Lung (tissue), 12 donors: ENCODE data around the gene PRKCQ. TPM values are rescaled to one million over a fixed set of nuclear protein-coding genes. Genes with fewer than 3 reads are reported as not detected.
A peak's percentile ranks its signal among the peaks of the same experiment; 100 is the strongest.

Source experiments
- ATAC-seq: fragments of 200-7000 bp; cut with Tn5 transposase; one replicate; pipeline ENCODE4 v1.9.1; 2020; ENCODE audit warnings: moderate number of reproducible peaks; ENCODE audit not compliant: insufficient read depth, low FRiP score
- DNase-seq, 3 donors: peaks; one replicate each; pipeline ENCODE4 v3.0.0-alpha.2; 2013 to 2017
- H3K27ac ChIP-seq, 2 donors: one replicate each; pipeline ENCODE4 v1.5.1; 2013; ENCODE audit warnings: mild to moderate bottlenecking in 2 of 2, moderate library complexity in 2 of 2, control low read depth in 1 of 2, inconsistent platforms in 1 of 2, low read depth in 1 of 2, low read length in 1 of 2
- H3K27me3 ChIP-seq, 3 donors: one replicate each; pipeline ENCODE4 v1.5.1; 2013; ENCODE audit warnings: low read length in 2 of 3; ENCODE audit not compliant: control insufficient read depth in 3 of 3, insufficient read depth in 3 of 3
- H3K36me3 ChIP-seq, 4 donors: one replicate each; pipeline ENCODE4 v1.5.1; 2013; ENCODE audit warnings: low read length in 4 of 4, mild to moderate bottlenecking in 1 of 4, moderate library complexity in 1 of 4; ENCODE audit not compliant: control insufficient read depth in 4 of 4, insufficient read depth in 4 of 4
- H3K4me1 ChIP-seq, 5 donors: one replicate each; pipeline ENCODE4 v1.5.1; 2013; ENCODE audit warnings: low read length in 5 of 5, mild to moderate bottlenecking in 2 of 5, moderate library complexity in 1 of 5; ENCODE audit not compliant: control insufficient read depth in 5 of 5, insufficient read depth in 5 of 5
- H3K4me3 ChIP-seq: one replicate; pipeline ENCODE4 v1.5.1; 2013; ENCODE audit warnings: mild to moderate bottlenecking, control low read depth, moderate library complexity
- H3K9ac ChIP-seq, 2 donors: one replicate each; pipeline ENCODE4 v1.5.1; 2013; ENCODE audit warnings: low read length in 2 of 2, control low read depth in 1 of 2; ENCODE audit not compliant: insufficient read depth in 1 of 2
- H3K9me3 ChIP-seq, 4 donors: one replicate each; pipeline ENCODE4 v1.5.1; 2013; ENCODE audit warnings: low read length in 3 of 4, mild to moderate bottlenecking in 1 of 4, moderate library complexity in 1 of 4; ENCODE audit not compliant: control insufficient read depth in 4 of 4, insufficient read depth in 3 of 4
- WGBS, 2 donors: extraction: QIAGEN DNeasy Blood & Tissue Kit; methylation state at CpG; one replicate each; pipeline ENCODE4 v1.1.7; 2013; 5-methylcytosine and 5-hydroxymethylcytosine counted together
- polyA plus RNA-seq, 2 donors: library from polyadenylated mRNA; stranded (reverse); fragments of 200-250 nt; gene quantifications; one replicate each; pipeline ENCODE4 v1.2.1, GENCODE V29; 2013
- total RNA-seq, 2 donors: library from RNA; depleted of rRNA in 1 of 2; stranded (reverse); fragments of >200 nt in 1 of 2; gene quantifications; one replicate each; pipeline ENCODE4 v1.2.1, GENCODE V29; 2014 to 2021
- TF ChIP-seq, protein P1 (sequence below): IDR thresholded peaks from 2 replicates; pipeline ENCODE4 v1.5.1; 2012; ENCODE audit warnings: mild to moderate bottlenecking; ENCODE audit errors: control extremely low read depth, extremely low read depth
- donor health status: control.
- donor health status: control.
- donor health status: Bipolar disorder and iron deficiency.
- donor health status: healthy.
- donor health status: DM: yes; HTN: yes; CAD: no.

Gene PRKCQ
- total and polyA plus RNA-seq, 4 donors: 2.8 to 9.1 (median 7.2) TPM

DNA sequence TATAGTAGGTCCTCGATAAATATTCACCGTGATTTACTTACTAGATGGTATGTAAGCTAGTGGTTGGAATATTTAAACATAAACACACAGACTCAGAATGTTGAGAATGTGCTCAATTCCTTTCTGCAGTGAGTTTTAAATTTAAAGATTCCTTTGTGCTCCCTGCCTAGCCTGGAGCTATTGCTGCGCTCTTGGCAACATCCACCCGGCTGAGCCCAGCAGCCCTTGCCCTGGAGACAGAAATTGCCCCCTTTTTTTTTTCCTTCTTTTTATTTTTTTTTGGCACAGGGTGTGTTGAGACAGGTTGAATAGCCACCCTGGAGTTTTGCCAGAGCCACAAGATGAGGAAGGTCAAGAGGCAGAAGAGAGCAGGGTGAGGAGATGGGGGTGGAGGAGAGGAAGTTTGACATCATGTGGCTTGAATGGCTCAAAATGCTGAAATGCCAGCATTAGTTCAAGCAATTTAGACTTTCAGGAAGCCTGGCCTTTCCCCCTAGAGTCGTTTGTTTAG lies 180.8 kb downstream of the PRKCQ start:
- H3K27me3 ChIP-seq: no peaks in the 10 kb centered on the region
- no peaks in the 10 kb centered on the region for H3K36me3 ChIP-seq
- WGBS, 2 donors: 34 to 47% methylated on average over 5 of the region's 5 CpGs
- H3K4me1 ChIP-seq: peaks cover 0 to 8% (median 3%) of the 10 kb centered on the region in 5 donors
- no peaks in the 10 kb centered on the region for H3K9me3 ChIP-seq
- DNase-seq (peak in 2 of 3 donors; percentile 36 to 46), ATAC-seq (no peak)
- no peak overlapping the region for H3K9ac ChIP-seq
- peak overlapping the region in 1 of 2 donors; percentile 46 for H3K27ac ChIP-seq
- no peak overlapping the region for H3K4me3 ChIP-seq
- TF ChIP-seq, protein P1, sequence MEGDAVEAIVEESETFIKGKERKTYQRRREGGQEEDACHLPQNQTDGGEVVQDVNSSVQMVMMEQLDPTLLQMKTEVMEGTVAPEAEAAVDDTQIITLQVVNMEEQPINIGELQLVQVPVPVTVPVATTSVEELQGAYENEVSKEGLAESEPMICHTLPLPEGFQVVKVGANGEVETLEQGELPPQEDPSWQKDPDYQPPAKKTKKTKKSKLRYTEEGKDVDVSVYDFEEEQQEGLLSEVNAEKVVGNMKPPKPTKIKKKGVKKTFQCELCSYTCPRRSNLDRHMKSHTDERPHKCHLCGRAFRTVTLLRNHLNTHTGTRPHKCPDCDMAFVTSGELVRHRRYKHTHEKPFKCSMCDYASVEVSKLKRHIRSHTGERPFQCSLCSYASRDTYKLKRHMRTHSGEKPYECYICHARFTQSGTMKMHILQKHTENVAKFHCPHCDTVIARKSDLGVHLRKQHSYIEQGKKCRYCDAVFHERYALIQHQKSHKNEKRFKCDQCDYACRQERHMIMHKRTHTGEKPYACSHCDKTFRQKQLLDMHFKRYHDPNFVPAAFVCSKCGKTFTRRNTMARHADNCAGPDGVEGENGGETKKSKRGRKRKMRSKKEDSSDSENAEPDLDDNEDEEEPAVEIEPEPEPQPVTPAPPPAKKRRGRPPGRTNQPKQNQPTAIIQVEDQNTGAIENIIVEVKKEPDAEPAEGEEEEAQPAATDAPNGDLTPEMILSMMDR: no peak

DNA sequence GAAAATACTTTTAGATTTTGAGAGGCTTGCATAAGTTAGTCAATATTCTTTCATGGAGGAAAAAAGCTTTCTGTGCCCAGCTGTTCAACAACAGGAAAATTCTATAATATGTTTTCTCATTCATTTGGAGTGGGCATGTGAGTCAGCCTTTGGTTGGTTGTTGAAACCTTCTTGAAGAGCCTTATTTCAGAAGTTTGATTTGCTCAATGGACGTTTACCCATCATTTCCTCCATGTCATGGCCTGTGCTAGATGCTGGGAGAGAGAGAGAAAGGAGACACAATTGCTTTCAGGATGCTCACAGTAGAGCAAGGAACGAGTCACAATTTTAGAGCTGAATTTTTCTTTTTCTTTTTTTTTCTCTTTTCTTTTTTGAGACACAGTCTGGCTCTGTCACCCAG lies 181.7 kb downstream of the PRKCQ start:
- no peaks in the 10 kb centered on the region for H3K27me3 ChIP-seq
- no peak overlapping the region for H3K27ac ChIP-seq
- ATAC-seq: no peak
- no peaks in the 10 kb centered on the region for H3K36me3 ChIP-seq
- no peaks in the 10 kb centered on the region for H3K9me3 ChIP-seq
- no peak overlapping the region for H3K4me3 ChIP-seq
- peaks cover 0 to 5% (median 0%) of the 10 kb centered on the region in 5 donors for H3K4me1 ChIP-seq
- no peak for DNase-seq
- TF ChIP-seq, protein P1: no peak
- H3K9ac ChIP-seq: no peak overlapping the region
- 32 to 34% methylated on average over 2 of the region's 2 CpGs for WGBS, 2 donors

DNA sequence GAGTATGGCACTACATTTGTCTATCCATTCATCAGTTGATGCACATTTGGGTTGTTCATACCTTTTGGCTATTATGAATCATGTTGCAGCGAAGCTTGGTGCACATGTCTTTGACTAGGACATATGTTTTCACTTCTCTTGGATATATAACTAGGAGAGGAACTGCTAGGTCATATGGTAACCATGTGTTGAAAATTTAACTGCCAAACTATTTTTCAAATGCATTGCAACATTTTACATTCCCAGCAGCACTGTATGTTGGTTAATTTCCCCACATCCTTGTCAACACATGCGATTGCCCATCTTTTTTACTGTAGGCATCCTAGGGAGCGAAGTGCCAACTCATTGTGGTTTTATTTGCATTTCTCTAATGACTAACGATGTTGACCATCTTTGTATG lies 183.4 kb downstream of the PRKCQ start:
- no peak for ATAC-seq
- Histone ChIP-seq H3K9me3 (peaks cover 0 to 3% (median 0%) of the 10 kb centered on the region in 4 donors), H3K4me3 (no peak overlapping the region), H3K9ac (no peak overlapping the region), H3K27ac (no peak overlapping the region), H3K4me1 (peaks cover 0 to 5% (median 0%) of the 10 kb centered on the region in 5 donors), H3K36me3 (no peaks in the 10 kb centered on the region), H3K27me3 (no peaks in the 10 kb centered on the region)
- TF ChIP-seq, protein P1: no peak
- no peak for DNase-seq
- 37 to 67% methylated on average over 4 of the region's 4 CpGs for WGBS, 2 donors

DNA sequence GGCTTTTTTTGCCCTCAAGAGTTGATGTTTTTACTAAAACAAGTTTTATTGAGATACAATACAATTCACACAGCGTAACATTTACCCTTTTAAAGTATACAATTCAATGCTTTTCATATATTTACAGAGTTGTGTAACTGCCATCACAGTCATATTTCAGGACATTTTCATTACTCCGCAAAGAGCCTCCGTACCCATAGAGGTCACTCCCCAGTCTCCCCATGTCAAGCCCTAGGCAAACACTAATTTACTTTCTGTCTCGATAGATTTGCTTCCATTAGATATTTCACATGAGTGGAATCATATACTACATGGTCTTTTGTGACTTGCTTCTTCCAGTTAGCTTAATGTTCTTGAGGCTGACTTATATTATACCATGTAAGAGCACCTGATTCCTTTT lies 183.8 kb downstream of the PRKCQ start:
- Histone ChIP-seq H3K4me3 (no peak overlapping the region), H3K27ac (no peak overlapping the region), H3K9me3 (peaks cover 0 to 3% (median 0%) of the 10 kb centered on the region in 4 donors), H3K4me1 (peaks cover 0 to 5% (median 0%) of the 10 kb centered on the region in 5 donors), H3K27me3 (no peaks in the 10 kb centered on the region), H3K36me3 (no peaks in the 10 kb centered on the region), H3K9ac (peak overlapping the region in 1 of 2 donors; percentile 19)
- 70 to 91% methylated on average over 4 of the region's 4 CpGs for WGBS, 2 donors
- DNase-seq (no peak), ATAC-seq (no peak)
- TF ChIP-seq, protein P1: no peak
